ENCODE data around the gene IMP3. TPM values are rescaled to one million over a fixed set of nuclear protein-coding genes. Genes with fewer than 3 reads are reported as not detected.

The IMP3 gene
- total RNA-seq, 1 experiment from 2014 or later: 56.0 TPM

Other genes with a start within 250 kb of the IMP3 start
- gene SIN3A, start 188.5 kb downstream of the IMP3 start, total RNA-seq (2021; ENCODE audit: unreplicated experiment): 107 TPM
- 38.4 TPM for gene PTPN9, start 60.9 kb downstream of the IMP3 start, total RNA-seq (2021; ENCODE audit: unreplicated experiment)
- 52.1 TPM for gene SNUPN, start 14.5 kb downstream of the IMP3 start, total RNA-seq (2021; ENCODE audit: unreplicated experiment)
- 17.0 TPM for gene SNX33, start 7.7 kb upstream of the IMP3 start, total RNA-seq (2021; ENCODE audit: unreplicated experiment)
- 17.5 TPM for gene CSPG4, start 72.6 kb upstream of the IMP3 start, total RNA-seq (2021; ENCODE audit: unreplicated experiment)
- 39.2 TPM for gene UBE2Q2, start 203.2 kb upstream of the IMP3 start, total RNA-seq (2021; ENCODE audit: unreplicated experiment)